ENCODE data around the gene OPCML. TPM values are rescaled to one million over a fixed set of nuclear protein-coding genes. Genes with fewer than 3 reads are reported as not detected.

OPCML gene
- total RNA-seq, 1 experiment from 2014 or later = 0.94 TPM

GRCh38 chr11:132814410-132814809, 717.9 kb downstream of the OPCML start:
- WGBS (ENCODE audit: extremely low coverage, insufficient read length, low lambda C conversion rate) = no CpG with 5 or more reads among the region's 2 CpGs
- Histone ChIP-seq H3T11ph (ENCODE audit: low read length) (no peak overlapping the region), H2BK12ac (ENCODE audit: insufficient read length, low read depth, low read length) (no peak overlapping the region), H3K4me2 (ENCODE audit: insufficient read depth, insufficient read length, low read length) (no peak overlapping the region), H3K23me2 (ENCODE audit: insufficient read length, low read depth, low read length, poor library complexity, severe bottlenecking) (no peaks in the 10 kb centered on the region), H2BK20ac (ENCODE audit: low read depth, low read length, poor library complexity, severe bottlenecking) (no peak overlapping the region), H2BK5ac (ENCODE audit: insufficient read length, low read length) (no peak overlapping the region), H4K5ac (ENCODE audit: insufficient read length, low read depth, low read length) (no peak overlapping the region), H3K4ac (ENCODE audit: low read depth, low read length) (no peak overlapping the region), H2BK120ac (ENCODE audit: low read depth, low read length, poor library complexity, severe bottlenecking) (no peak overlapping the region), H3K79me1 (ENCODE audit: insufficient read depth, low read depth, low read length, poor library complexity, severe bottlenecking) (no peaks in the 10 kb centered on the region), H3K27me3 (ENCODE audit: insufficient read depth, low read length) (no peaks in the 10 kb centered on the region), H2BK15ac (ENCODE audit: low read depth, low read length) (no peak overlapping the region), H4K20me1 (ENCODE audit: control insufficient read depth, insufficient read depth, insufficient read length) (no peaks in the 10 kb centered on the region), H2AK5ac (ENCODE audit: insufficient read length, low read length) (no peak overlapping the region), H4K91ac (ENCODE audit: insufficient read length, low read depth, low read length) (no peak overlapping the region), H3K18ac (ENCODE audit: insufficient read length, low read depth, low read length) (no peak overlapping the region), H3K9ac (ENCODE audit: extremely low read depth, insufficient read length, low read length) (no peak overlapping the region), H3K27ac (ENCODE audit: insufficient read length, low read depth, low read length) (no peak overlapping the region), H3K4me1 (ENCODE audit: insufficient read depth, low read length) (no peaks in the 10 kb centered on the region), H3K56ac (ENCODE audit: insufficient read length, low read depth, low read length) (no peak overlapping the region), H3K23ac (ENCODE audit: insufficient read length, low read depth, low read length) (no peak overlapping the region), H3K14ac (ENCODE audit: insufficient read depth, low read length) (no peak overlapping the region), H4K8ac (replicated peaks; ENCODE audit: insufficient read length, low read depth, low read length) (no peak overlapping the region), H3K9me3 (ENCODE audit: control insufficient read depth, low read depth, low read length) (no peaks in the 10 kb centered on the region), H2AFZ (ENCODE audit: low read length) (no peak overlapping the region), H3K79me2 (ENCODE audit: insufficient read depth, low read length) (no peaks in the 10 kb centered on the region)
- no peaks in the 10 kb centered on the region for H3K9me3 Mint-ChIP-seq
- H3K27me3 Mint-ChIP-seq (ENCODE audit: low read depth) = no peaks in the 10 kb centered on the region
- peaks cover 10 to 13% of the 10 kb centered on the region in 2 experiments for H3K4me1 Mint-ChIP-seq
- H3K4me3 Mint-ChIP-seq = no peak overlapping the region
- DNase-seq = no peak
- no peaks in the 10 kb centered on the region for H3K36me3 Mint-ChIP-seq (ENCODE audit: insufficient read depth in 1 of 3, low read depth in 3 of 3)
- no peak overlapping the region for H3K27ac Mint-ChIP-seq
- no peak for TF ChIP-seq CTCF (conservative IDR thresholded peaks at IDR 0.05)

Measured in H9 (cell line).